HL-60 (cell line): ENCODE measurements around the gene PRRG3.

ENCODE experiments used
- DNase-seq, 2 experiments: peaks; one replicate each; pipeline ENCODE4 v3.0.0-alpha.2; 2010 to 2020; ENCODE audit warnings: low read depth in 1 of 2, low spot score in 1 of 2
- H3K27ac ChIP-seq: fragments of 250-450 bp; sonication (Bioruptor Pico); replicated peaks from 2 replicates; pipeline ENCODE4 v1.5.1; 2020; ENCODE audit warnings: mild to moderate bottlenecking, moderate library complexity
- H3K27me3 ChIP-seq: fragments of 250-450 bp; sonication (Bioruptor Pico); 2 replicates; pipeline ENCODE4 v1.5.1; 2021; ENCODE audit warnings: mild to moderate bottlenecking, moderate library complexity; ENCODE audit not compliant: insufficient read depth, poor library complexity, severe bottlenecking
- H3K4me3 ChIP-seq: replicated peaks from 2 replicates; pipeline ENCODE4 v1.5.1; 2011; ENCODE audit warnings: mild to moderate bottlenecking, control low read depth, low read length; ENCODE audit not compliant: insufficient read depth
- GABPA ChIP-seq: IDR thresholded peaks from 2 replicates; pipeline ENCODE4 v1.6.1; 2012; ENCODE audit warnings: low read depth
- POLR2AphosphoS5 ChIP-seq: IDR thresholded peaks from 2 replicates; pipeline ENCODE4 v1.6.1; 2012; ENCODE audit warnings: low read depth
- SPI1 ChIP-seq: IDR thresholded peaks from 2 replicates; pipeline ENCODE4 v1.6.1; 2012; ENCODE audit warnings: low read depth, mild to moderate bottlenecking, borderline replicate concordance
- TF ChIP-seq, protein P1 (sequence below): IDR thresholded peaks from one replicate; pipeline ENCODE4 v1.5.1; 2011; ENCODE audit warnings: low read length, control low read depth, inconsistent platforms; ENCODE audit not compliant: insufficient read depth
- TF ChIP-seq, protein P2 (sequence below): IDR thresholded peaks from 2 replicates; pipeline ENCODE4 v1.6.1; 2012; ENCODE audit warnings: low read depth; ENCODE audit not compliant: insufficient replicate concordance

The PRRG3 gene

DNA sequence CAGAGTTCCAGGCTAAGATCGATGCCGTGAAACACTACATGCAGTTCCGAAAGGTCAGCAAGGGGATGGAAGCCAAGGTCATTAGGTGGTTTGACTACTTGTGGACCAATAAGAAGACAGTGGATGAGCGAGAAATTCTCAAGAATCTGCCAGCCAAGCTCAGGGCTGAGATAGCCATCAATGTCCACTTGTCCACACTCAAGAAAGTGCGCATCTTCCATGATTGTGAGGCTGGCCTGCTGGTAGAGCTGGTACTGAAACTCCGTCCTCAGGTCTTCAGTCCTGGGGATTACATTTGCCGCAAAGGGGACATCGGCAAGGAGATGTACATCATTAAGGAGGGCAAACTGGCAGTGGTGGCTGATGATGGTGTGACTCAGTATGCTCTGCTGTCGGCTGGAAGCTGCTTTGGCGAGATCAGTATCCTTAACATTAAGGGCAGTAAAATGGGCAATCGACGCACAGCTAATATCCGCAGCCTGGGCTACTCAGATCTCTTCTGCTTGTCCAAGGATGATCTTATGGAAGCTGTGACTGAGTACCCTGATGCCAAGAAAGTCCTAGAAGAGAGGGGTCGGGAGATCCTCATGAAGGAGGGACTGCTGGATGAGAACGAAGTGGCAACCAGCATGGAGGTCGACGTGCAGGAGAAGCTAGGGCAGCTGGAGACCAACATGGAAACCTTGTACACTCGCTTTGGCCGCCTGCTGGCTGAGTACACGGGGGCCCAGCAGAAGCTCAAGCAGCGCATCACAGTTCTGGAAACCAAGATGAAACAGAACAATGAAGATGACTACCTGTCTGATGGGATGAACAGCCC, 48.6 kb downstream of the PRRG3 start:
- no peak for DNase-seq
- TF ChIP-seq GABPA (no peak), POLR2AphosphoS5 (no peak), SPI1 (no peak)
- TF ChIP-seq, protein P1, sequence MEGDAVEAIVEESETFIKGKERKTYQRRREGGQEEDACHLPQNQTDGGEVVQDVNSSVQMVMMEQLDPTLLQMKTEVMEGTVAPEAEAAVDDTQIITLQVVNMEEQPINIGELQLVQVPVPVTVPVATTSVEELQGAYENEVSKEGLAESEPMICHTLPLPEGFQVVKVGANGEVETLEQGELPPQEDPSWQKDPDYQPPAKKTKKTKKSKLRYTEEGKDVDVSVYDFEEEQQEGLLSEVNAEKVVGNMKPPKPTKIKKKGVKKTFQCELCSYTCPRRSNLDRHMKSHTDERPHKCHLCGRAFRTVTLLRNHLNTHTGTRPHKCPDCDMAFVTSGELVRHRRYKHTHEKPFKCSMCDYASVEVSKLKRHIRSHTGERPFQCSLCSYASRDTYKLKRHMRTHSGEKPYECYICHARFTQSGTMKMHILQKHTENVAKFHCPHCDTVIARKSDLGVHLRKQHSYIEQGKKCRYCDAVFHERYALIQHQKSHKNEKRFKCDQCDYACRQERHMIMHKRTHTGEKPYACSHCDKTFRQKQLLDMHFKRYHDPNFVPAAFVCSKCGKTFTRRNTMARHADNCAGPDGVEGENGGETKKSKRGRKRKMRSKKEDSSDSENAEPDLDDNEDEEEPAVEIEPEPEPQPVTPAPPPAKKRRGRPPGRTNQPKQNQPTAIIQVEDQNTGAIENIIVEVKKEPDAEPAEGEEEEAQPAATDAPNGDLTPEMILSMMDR: no peak
- TF ChIP-seq, protein P2, sequence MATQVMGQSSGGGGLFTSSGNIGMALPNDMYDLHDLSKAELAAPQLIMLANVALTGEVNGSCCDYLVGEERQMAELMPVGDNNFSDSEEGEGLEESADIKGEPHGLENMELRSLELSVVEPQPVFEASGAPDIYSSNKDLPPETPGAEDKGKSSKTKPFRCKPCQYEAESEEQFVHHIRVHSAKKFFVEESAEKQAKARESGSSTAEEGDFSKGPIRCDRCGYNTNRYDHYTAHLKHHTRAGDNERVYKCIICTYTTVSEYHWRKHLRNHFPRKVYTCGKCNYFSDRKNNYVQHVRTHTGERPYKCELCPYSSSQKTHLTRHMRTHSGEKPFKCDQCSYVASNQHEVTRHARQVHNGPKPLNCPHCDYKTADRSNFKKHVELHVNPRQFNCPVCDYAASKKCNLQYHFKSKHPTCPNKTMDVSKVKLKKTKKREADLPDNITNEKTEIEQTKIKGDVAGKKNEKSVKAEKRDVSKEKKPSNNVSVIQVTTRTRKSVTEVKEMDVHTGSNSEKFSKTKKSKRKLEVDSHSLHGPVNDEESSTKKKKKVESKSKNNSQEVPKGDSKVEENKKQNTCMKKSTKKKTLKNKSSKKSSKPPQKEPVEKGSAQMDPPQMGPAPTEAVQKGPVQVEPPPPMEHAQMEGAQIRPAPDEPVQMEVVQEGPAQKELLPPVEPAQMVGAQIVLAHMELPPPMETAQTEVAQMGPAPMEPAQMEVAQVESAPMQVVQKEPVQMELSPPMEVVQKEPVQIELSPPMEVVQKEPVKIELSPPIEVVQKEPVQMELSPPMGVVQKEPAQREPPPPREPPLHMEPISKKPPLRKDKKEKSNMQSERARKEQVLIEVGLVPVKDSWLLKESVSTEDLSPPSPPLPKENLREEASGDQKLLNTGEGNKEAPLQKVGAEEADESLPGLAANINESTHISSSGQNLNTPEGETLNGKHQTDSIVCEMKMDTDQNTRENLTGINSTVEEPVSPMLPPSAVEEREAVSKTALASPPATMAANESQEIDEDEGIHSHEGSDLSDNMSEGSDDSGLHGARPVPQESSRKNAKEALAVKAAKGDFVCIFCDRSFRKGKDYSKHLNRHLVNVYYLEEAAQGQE: no peak
- no peak overlapping the region for H3K27ac ChIP-seq
- H3K27me3 ChIP-seq: no peaks in the 10 kb centered on the region
- H3K4me3 ChIP-seq: no peak overlapping the region

DNA sequence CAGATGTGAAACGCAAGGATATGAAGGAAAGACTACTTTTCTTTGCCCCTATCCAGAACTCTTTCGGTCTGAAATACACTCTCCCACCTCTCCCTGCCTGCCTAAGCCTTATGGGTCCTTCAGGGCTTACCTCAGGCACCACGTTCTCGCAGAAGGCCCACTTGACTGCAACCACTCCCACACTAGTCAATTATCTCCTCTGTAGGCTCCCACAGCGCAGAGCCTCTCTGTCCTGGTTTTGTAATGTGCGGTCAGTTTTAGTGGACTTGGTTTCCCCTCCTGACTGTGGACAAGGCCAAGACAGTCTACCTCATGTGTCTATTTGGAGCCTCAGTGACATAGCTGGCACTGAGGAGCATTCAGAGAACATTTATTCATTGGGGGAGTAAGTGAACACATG, 50.4 kb downstream of the PRRG3 start:
- DNase-seq: no peak
- Histone ChIP-seq H3K27ac (no peak overlapping the region), H3K4me3 (no peak overlapping the region), H3K27me3 (no peaks in the 10 kb centered on the region)
- TF ChIP-seq SPI1: no peak
- TF ChIP-seq, protein P2: no peak
- TF ChIP-seq GABPA: no peak
- TF ChIP-seq, protein P1: no peak
- no peak for TF ChIP-seq POLR2AphosphoS5

DNA sequence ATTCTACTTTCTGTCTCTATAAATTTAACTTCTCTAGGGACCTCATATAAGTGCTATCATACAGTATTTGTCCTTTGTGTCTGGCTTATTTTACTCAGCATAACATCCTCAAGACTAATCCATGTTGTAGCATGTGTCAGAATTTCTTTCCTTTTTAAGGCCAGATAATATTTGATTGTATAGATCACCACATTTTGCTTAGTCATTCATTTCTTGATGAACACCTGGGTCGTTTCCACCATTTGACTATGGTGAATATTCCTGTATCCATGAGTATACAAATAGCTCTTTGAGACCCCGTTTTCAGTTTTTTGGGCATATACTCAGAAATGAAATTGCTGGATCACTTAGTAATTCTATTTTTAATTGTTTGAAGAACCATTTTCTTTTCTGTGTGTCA, 51.2 kb downstream of the PRRG3 start:
- Histone ChIP-seq H3K27me3 (no peaks in the 10 kb centered on the region), H3K27ac (no peak overlapping the region), H3K4me3 (no peak overlapping the region)
- DNase-seq: no peak
- no peak for TF ChIP-seq SPI1
- TF ChIP-seq, protein P2: no peak
- TF ChIP-seq, protein P1: no peak
- TF ChIP-seq GABPA: no peak
- TF ChIP-seq POLR2AphosphoS5: no peak
